GM23338 (cell line): ENCODE measurements around the gene ARHGAP1. TPM values are rescaled to one million over a fixed set of nuclear protein-coding genes. Genes with fewer than 3 reads are reported as not detected.

Experiments
- ATAC-seq: fragments of 200-7000 bp; cut with Tn5 transposase; 3 replicates; pipeline ENCODE4 v1.9.1; 2020
- DNase-seq: peaks from one replicate; pipeline ENCODE4 v3.0.0-alpha.2; 2015; ENCODE audit warnings: low spot score
- H2AFZ ChIP-seq: fragments of 200-600 bp; sonication (generic); 2 replicates; pipeline ENCODE4 v1.8.0; 2016; ENCODE audit warnings: antibody characterized with exemption, mild to moderate bottlenecking, moderate library complexity
- H3F3A ChIP-seq: fragments of 200-600 bp; sonication (generic); replicated peaks from 2 replicates; pipeline ENCODE4 v1.8.0; 2017; ENCODE audit warnings: antibody characterized with exemption, mixed run types, low read depth
- H3K27ac ChIP-seq: fragments of 200-600 bp; sonication (generic); 2 replicates; pipeline ENCODE4 v1.6.1; 2016; ENCODE audit warnings: low read depth
- H3K27me3 ChIP-seq: fragments of 200-600 bp; sonication (generic); 2 replicates; pipeline ENCODE4 v1.8.0; 2016; ENCODE audit warnings: mild to moderate bottlenecking, mixed run types, moderate library complexity; ENCODE audit not compliant: insufficient read depth
- H3K36me3 ChIP-seq: fragments of 200-600 bp; sonication (generic); 2 replicates; pipeline ENCODE4 v1.8.0; 2016; ENCODE audit warnings: mild to moderate bottlenecking; ENCODE audit not compliant: insufficient read depth
- H3K4me1 ChIP-seq: fragments of 200-600 bp; sonication (generic); 2 replicates; pipeline ENCODE4 v1.8.0; 2016; ENCODE audit warnings: mild to moderate bottlenecking, moderate library complexity; ENCODE audit not compliant: insufficient read depth
- H3K4me2 ChIP-seq: fragments of 200-600 bp; sonication (generic); 2 replicates; pipeline ENCODE4 v1.7.1; 2017; ENCODE audit warnings: mixed run types
- H3K4me3 ChIP-seq: fragments of 200-600 bp; sonication (generic); 2 replicates; pipeline ENCODE4 v1.6.1; 2016; ENCODE audit warnings: mixed run types
- H3K79me2 ChIP-seq: fragments of 200-600 bp; sonication (generic); replicated peaks from 2 replicates; pipeline ENCODE4 v1.8.0; 2017; ENCODE audit warnings: mild to moderate bottlenecking; ENCODE audit not compliant: insufficient read depth
- H3K9me2 ChIP-seq: fragments of 200-600 bp; sonication (generic); 2 replicates; pipeline ENCODE4 v1.8.0; 2017; ENCODE audit not compliant: insufficient read depth
- H4K20me1 ChIP-seq: fragments of 200-600 bp; sonication (generic); replicated peaks from 2 replicates; pipeline ENCODE4 v1.8.0; 2017; ENCODE audit warnings: mild to moderate bottlenecking; ENCODE audit not compliant: insufficient read depth
- H3K27ac Mint-ChIP-seq: 2 replicates; pipeline ENCODE4 v1.8.0; 2020; ENCODE audit warnings: inconsistent platforms, mild to moderate bottlenecking, moderate library complexity, mixed read lengths
- H3K27me3 Mint-ChIP-seq: 3 replicates; pipeline ENCODE4 v1.8.0; 2022; ENCODE audit warnings: low read depth, mild to moderate bottlenecking, moderate library complexity, mixed read lengths, inconsistent platforms; ENCODE audit not compliant: insufficient read depth, poor library complexity
- H3K36me3 Mint-ChIP-seq: 3 replicates; pipeline ENCODE4 v1.8.0; 2021; ENCODE audit warnings: low read depth, mild to moderate bottlenecking, inconsistent platforms, moderate library complexity, mixed read lengths
- H3K4me1 Mint-ChIP-seq: 3 replicates; pipeline ENCODE4 v1.8.0; 2020; ENCODE audit warnings: mild to moderate bottlenecking, inconsistent platforms, mixed read lengths
- H3K4me3 Mint-ChIP-seq: 3 replicates; pipeline ENCODE4 v1.8.0; 2021; ENCODE audit warnings: moderate library complexity, mild to moderate bottlenecking, inconsistent platforms, mixed read lengths
- H3K9me3 Mint-ChIP-seq: 3 replicates; pipeline ENCODE4 v1.8.0; 2020; ENCODE audit warnings: moderate library complexity, mild to moderate bottlenecking, inconsistent platforms, mixed read lengths
- CREB1 ChIP-seq: fragments of 250-450 bp; sonication (Bioruptor Pico); IDR thresholded peaks from 2 replicates; pipeline ENCODE4 v1.5.0; 2020; ENCODE audit warnings: low read depth, mild to moderate bottlenecking, moderate library complexity
- EZH2 ChIP-seq: fragments of 200-600 bp; sonication (generic); IDR thresholded peaks from one replicate; pipeline ENCODE4 v1.8.0; 2017; ENCODE audit warnings: antibody characterized with exemption, mild to moderate bottlenecking, low read depth; ENCODE audit not compliant: unreplicated experiment
- JUNB ChIP-seq: IDR thresholded peaks from one replicate; pipeline ENCODE4 v1.6.1; 2016; ENCODE audit warnings: antibody characterized with exemption; ENCODE audit not compliant: unreplicated experiment
- NANOG ChIP-seq: IDR thresholded peaks from 2 replicates; pipeline ENCODE4 v1.6.1; 2016; ENCODE audit warnings: antibody characterized with exemption, borderline replicate concordance
- POLR2AphosphoS5 ChIP-seq: IDR thresholded peaks from 2 replicates; pipeline ENCODE4 v1.6.1; 2016; ENCODE audit warnings: antibody characterized with exemption, low read depth
- STAT1 ChIP-seq: IDR thresholded peaks from one replicate; pipeline ENCODE4 v1.6.1; 2016; ENCODE audit warnings: antibody characterized with exemption; ENCODE audit not compliant: unreplicated experiment
- ZNF114 ChIP-seq: fragments of 250-450 bp; sonication (Bioruptor Pico); IDR thresholded peaks from 2 replicates; pipeline ENCODE4 v1.5.0; 2020; ENCODE audit warnings: mild to moderate bottlenecking, moderate library complexity
- ZNF331 ChIP-seq: fragments of 250-450 bp; sonication (Bioruptor Pico); IDR thresholded peaks from 2 replicates; pipeline ENCODE4 v1.5.0; 2020; ENCODE audit warnings: low read depth, mild to moderate bottlenecking, moderate library complexity
- polyA plus RNA-seq: library from polyadenylated mRNA; unstranded; fragments of >200 nt; fragmentation: Nextera tagmentation; extraction: Ambion mirVana; gene quantifications from 2 replicates; pipeline ENCODE4 v1.2.1, GENCODE V29; 2016
- total RNA-seq: library from RNA; depleted of rRNA; stranded (reverse); fragments of >200 nt; shearing (Covaris generic); gene quantifications from 2 replicates; pipeline ENCODE4 v1.2.3, GENCODE V29; 2014
- TF ChIP-seq, protein P1 (sequence below): fragments of 250-450 bp; sonication (Bioruptor Pico); IDR thresholded peaks from 2 replicates; pipeline ENCODE4 v1.5.0; 2020; ENCODE audit warnings: mild to moderate bottlenecking, moderate library complexity
- TF ChIP-seq, protein P2 (sequence below): IDR thresholded peaks from 2 replicates; pipeline ENCODE4 v1.6.1; 2016; ENCODE audit warnings: antibody characterized with exemption
- TF ChIP-seq, protein P3 (sequence below), 2 experiments: fragments of 200-600 bp in 1 of 2; sonication (generic) in 1 of 2; conservative IDR thresholded peaks; 2 replicates each; pipeline versions ENCODE4 v1.5.1 to v1.6.1; 2016 to 2017; ENCODE audit warnings: antibody characterized with exemption in 2 of 2, low read depth in 2 of 2, mild to moderate bottlenecking in 2 of 2, moderate library complexity in 1 of 2

The ARHGAP1 gene
- total and polyA plus RNA-seq, 2 experiments from 2014 or later: 23.4 to 38.1 TPM

DNA sequence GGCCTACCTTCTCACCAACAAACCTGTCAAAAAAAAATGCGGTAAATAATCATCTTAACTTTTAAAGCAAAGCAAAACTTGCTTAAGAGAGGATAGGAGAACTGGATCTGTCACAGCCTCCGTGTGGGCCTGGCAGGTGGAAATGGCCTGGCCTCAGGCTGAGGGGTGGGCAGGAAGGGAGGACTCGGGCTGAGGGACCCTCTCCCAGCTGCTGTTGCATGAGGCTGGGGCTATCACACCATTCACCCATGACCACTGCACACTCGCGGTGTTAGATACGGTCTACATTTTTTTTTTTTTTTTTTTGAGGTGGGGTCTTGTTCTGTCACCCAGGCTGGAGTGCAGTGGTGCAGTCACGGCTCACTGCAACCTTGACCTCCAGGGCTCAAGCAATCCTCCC, 24.5 kb downstream of the ARHGAP1 start (continued):
- TF ChIP-seq, protein P1, sequence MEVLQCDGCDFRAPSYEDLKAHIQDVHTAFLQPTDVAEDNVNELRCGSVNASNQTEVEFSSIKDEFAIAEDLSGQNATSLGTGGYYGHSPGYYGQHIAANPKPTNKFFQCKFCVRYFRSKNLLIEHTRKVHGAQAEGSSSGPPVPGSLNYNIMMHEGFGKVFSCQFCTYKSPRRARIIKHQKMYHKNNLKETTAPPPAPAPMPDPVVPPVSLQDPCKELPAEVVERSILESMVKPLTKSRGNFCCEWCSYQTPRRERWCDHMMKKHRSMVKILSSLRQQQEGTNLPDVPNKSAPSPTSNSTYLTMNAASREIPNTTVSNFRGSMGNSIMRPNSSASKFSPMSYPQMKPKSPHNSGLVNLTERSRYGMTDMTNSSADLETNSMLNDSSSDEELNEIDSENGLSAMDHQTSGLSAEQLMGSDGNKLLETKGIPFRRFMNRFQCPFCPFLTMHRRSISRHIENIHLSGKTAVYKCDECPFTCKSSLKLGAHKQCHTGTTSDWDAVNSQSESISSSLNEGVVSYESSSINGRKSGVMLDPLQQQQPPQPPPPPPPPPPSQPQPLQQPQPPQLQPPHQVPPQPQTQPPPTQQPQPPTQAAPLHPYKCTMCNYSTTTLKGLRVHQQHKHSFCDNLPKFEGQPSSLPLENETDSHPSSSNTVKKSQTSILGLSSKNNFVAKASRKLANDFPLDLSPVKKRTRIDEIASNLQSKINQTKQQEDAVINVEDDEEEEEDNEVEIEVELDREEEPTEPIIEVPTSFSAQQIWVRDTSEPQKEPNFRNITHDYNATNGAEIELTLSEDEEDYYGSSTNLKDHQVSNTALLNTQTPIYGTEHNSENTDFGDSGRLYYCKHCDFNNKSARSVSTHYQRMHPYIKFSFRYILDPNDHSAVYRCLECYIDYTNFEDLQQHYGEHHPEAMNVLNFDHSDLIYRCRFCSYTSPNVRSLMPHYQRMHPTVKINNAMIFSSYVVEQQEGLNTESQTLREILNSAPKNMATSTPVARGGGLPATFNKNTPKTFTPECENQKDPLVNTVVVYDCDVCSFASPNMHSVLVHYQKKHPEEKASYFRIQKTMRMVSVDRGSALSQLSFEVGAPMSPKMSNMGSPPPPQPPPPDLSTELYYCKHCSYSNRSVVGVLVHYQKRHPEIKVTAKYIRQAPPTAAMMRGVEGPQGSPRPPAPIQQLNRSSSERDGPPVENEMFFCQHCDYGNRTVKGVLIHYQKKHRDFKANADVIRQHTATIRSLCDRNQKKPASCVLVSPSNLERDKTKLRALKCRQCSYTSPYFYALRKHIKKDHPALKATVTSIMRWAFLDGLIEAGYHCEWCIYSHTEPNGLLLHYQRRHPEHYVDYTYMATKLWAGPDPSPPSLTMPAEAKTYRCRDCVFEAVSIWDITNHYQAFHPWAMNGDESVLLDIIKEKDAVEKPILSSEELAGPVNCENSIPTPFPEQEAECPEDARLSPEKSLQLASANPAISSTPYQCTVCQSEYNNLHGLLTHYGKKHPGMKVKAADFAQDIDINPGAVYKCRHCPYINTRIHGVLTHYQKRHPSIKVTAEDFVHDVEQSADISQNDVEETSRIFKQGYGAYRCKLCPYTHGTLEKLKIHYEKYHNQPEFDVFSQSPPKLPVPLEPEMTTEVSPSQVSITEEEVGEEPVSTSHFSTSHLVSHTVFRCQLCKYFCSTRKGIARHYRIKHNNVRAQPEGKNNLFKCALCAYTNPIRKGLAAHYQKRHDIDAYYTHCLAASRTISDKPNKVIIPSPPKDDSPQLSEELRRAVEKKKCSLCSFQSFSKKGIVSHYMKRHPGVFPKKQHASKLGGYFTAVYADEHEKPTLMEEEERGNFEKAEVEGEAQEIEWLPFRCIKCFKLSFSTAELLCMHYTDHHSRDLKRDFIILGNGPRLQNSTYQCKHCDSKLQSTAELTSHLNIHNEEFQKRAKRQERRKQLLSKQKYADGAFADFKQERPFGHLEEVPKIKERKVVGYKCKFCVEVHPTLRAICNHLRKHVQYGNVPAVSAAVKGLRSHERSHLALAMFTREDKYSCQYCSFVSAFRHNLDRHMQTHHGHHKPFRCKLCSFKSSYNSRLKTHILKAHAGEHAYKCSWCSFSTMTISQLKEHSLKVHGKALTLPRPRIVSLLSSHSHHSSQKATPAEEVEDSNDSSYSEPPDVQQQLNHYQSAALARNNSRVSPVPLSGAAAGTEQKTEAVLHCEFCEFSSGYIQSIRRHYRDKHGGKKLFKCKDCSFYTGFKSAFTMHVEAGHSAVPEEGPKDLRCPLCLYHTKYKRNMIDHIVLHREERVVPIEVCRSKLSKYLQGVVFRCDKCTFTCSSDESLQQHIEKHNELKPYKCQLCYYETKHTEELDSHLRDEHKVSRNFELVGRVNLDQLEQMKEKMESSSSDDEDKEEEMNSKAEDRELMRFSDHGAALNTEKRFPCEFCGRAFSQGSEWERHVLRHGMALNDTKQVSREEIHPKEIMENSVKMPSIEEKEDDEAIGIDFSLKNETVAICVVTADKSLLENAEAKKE: no peak

DNA sequence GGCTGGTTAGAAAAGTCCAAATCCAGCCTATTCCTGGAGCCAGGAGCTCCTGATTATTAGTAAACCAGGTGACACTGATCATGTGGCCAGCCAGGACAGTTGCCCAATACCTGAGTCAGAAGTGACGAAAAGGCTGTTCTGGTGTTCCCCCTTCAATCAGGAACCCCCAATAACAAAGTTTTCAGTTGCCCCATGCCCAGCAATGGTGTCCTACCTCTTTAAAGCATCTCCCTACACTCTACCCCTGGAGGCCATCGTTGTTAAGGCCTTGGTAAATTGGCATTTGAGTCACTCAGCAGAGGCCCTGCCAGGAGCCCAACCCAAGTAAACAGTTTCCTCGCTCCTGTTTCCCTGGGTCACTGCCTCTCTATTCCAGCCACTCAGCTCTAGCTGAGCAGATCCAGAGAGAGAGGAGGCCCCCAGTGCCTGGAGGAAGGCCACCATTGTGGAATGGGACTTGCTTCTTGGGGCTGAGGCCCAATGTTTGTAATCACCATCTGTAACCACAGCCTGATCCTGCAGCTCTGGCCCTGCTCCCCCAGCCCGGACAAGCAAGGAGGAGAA, 25.0 kb downstream of the ARHGAP1 start:
- H3K27ac Mint-ChIP-seq: peak overlapping the region; percentile 91; the same call in 1 of the 2 replicates
- H3K79me2 ChIP-seq: no peaks in the 10 kb centered on the region
- ATAC-seq: peak; percentile 6
- TF ChIP-seq POLR2AphosphoS5: no peak
- TF ChIP-seq, protein P2, sequence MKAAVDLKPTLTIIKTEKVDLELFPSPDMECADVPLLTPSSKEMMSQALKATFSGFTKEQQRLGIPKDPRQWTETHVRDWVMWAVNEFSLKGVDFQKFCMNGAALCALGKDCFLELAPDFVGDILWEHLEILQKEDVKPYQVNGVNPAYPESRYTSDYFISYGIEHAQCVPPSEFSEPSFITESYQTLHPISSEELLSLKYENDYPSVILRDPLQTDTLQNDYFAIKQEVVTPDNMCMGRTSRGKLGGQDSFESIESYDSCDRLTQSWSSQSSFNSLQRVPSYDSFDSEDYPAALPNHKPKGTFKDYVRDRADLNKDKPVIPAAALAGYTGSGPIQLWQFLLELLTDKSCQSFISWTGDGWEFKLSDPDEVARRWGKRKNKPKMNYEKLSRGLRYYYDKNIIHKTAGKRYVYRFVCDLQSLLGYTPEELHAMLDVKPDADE: no peak
- TF ChIP-seq STAT1: no peak
- no peak for TF ChIP-seq ZNF114 (CRISPR knock-in tag)
- no peak for TF ChIP-seq EZH2
- no peak for TF ChIP-seq JUNB
- no peak for TF ChIP-seq ZNF331 (CRISPR knock-in tag)
- TF ChIP-seq NANOG: no peak
- TF ChIP-seq, protein P3, sequence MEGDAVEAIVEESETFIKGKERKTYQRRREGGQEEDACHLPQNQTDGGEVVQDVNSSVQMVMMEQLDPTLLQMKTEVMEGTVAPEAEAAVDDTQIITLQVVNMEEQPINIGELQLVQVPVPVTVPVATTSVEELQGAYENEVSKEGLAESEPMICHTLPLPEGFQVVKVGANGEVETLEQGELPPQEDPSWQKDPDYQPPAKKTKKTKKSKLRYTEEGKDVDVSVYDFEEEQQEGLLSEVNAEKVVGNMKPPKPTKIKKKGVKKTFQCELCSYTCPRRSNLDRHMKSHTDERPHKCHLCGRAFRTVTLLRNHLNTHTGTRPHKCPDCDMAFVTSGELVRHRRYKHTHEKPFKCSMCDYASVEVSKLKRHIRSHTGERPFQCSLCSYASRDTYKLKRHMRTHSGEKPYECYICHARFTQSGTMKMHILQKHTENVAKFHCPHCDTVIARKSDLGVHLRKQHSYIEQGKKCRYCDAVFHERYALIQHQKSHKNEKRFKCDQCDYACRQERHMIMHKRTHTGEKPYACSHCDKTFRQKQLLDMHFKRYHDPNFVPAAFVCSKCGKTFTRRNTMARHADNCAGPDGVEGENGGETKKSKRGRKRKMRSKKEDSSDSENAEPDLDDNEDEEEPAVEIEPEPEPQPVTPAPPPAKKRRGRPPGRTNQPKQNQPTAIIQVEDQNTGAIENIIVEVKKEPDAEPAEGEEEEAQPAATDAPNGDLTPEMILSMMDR (conservative IDR thresholded peaks at IDR 0.05; ENCODE audit: low read depth in 2 of 2): no peak
- no peak for TF ChIP-seq CREB1 (CRISPR knock-in tag)

More for the DNA sequence above, 25.0 kb downstream of the ARHGAP1 start:
- Mint-ChIP-seq H3K36me3 (peaks cover 20% of the 10 kb centered on the region), H3K4me3 (no peak overlapping the region), H3K27me3 (peaks cover 8% of the 10 kb centered on the region), H3K4me1 (peaks cover 20% of the 10 kb centered on the region), H3K9me3 (no peaks in the 10 kb centered on the region)
- Histone ChIP-seq H3F3A (peaks cover 5% of the 10 kb centered on the region; the same call in 1 of the 2 replicates), H3K27me3 (no peaks in the 10 kb centered on the region), H3K4me3 (no peak overlapping the region), H3K4me1 (peaks cover 19% of the 10 kb centered on the region), H3K36me3 (peaks cover 6% of the 10 kb centered on the region; the same call in 1 of the 2 replicates), H2AFZ (no peak overlapping the region), H3K4me2 (no peak overlapping the region), H4K20me1 (no peaks in the 10 kb centered on the region), H3K9me2 (no peaks in the 10 kb centered on the region), H3K27ac (peak overlapping the region; percentile 86)
- DNase-seq: no peak
